Measurements from ENCODE around the gene GRWD1. TPM values are rescaled to one million over a fixed set of nuclear protein-coding genes. Genes with fewer than 3 reads are reported as not detected.
A peak's percentile ranks its signal among the peaks of the same experiment; 100 is the strongest.

Gene GRWD1
- total RNA-seq, 4 donors from 2014 or later: 9.4 to 49.7 (median 13.6) TPM

DNA sequence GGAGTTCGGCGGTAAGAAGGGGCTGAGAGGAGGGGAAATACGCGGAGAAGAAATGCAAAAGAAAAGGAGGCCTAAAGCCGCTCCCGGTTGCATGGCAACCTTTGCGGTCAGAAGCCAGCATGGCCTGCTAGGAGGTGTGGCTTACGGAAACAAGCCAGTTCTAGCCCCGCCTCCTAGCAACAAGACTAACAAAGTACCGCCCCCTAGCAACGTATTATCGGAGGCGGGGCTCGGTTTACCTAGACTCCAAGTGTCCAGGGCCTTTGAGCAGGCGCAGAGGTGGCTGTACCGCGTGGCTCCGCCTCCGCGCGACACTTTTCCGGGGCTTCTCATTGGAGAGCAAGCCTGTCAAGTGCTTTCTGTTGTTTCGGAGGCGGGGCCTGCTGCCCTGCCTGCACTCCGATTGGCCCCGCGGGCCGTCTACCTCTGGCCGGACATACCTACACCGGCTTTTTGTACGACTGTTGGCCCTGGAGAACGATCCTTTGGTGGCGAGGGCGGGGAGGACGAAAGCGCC is 23.0 kb downstream of the GRWD1 start:
- H3K4me1 ChIP-seq: peaks cover 9 to 19% (median 14%) of the 10 kb centered on the region in 4 donors
- DNase-seq: peak; percentile 100
- in situ Hi-C loops (cut with MboI; ENCODE audit: low pct_ligation_motif_present in 1 of 4, low pct_unique_long_range_greater_than_20kb in 1 of 4, low sequenced_read_pairs in 3 of 4) (no loop called here), intact Hi-C loops (cut with DNase I; ENCODE audit: low total_unique reads) (no loop called here)
- TF ChIP-seq POLR2A (IDR thresholded peaks at IDR 0.05): no peak
- no peak for TF ChIP-seq POLR2AphosphoS5 (IDR thresholded peaks at IDR 0.05)
- no peak for TF ChIP-seq EP300 (IDR thresholded peaks at IDR 0.05; ENCODE audit: low read depth)
- H3K4me3 ChIP-seq: peak overlapping the region; percentile 74 to 100 (median 95)
- H3K27ac ChIP-seq: peak overlapping the region; percentile 96 to 100 (median 98)
- peaks cover 0 to 35% (median 16%) of the 10 kb centered on the region in 4 donors for H3K36me3 ChIP-seq
- no peaks in the 10 kb centered on the region for H3K9me3 ChIP-seq
- no peaks in the 10 kb centered on the region for H3K27me3 ChIP-seq
- WGBS, 2 donors (ENCODE audit: low coverage in 1 of 2): 0 to 3% methylated on average over 11 to 36 of the region's 36 CpGs

DNA sequence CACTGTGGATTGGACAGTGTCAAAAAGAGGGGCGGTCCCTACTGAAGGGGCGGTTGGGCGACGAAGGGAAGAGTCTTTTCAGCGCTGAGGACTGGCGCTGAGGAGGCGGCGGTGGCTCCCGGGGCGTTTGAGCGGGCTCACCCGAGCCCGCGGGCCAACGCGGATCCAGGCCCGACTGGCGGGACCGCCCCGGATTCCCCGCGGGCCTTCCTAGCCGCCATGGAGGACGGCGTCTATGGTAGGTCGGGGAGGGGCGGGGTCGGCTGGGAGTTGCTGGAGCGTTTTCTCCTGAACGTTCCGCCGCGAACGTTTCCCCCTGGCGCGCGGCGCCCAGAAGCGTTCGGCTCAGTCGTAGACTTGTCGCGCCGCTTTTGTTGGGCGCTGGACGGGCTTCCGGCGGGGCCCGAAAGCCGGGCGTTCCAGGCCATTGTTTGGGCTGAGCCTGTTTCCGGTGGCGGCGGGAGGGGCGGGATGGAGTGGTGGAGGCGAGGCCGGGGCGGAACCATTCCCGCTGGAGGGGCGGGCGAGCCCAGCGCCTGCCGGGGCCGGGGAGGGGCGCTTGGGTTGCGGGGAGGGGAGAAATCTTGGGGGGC is 23.6 kb downstream of the GRWD1 start, which contains the start of gene CYTH2:
Gene CYTH2 (plus strand): TSS at position 81 of the 593 bp plus-strand sequence. CDS start 139 bp downstream, at position 220.
- Histone ChIP-seq H3K36me3 (peaks cover 0 to 40% (median 19%) of the 10 kb centered on the region in 4 donors), H3K4me3 (peak within 1 kb of the TSS; percentile 74 to 100 (median 95)), H3K9me3 (no peaks in the 10 kb centered on the region), H3K4me1 (peaks cover 9 to 19% (median 14%) of the 10 kb centered on the region in 4 donors), H3K27me3 (no peaks in the 10 kb centered on the region), H3K27ac (peak within 1 kb of the TSS; percentile 96 to 100 (median 98))
- intact Hi-C loops (cut with DNase I; ENCODE audit: low total_unique reads) (no loop called here), in situ Hi-C loops (cut with MboI; ENCODE audit: low pct_ligation_motif_present in 1 of 4, low pct_unique_long_range_greater_than_20kb in 1 of 4, low sequenced_read_pairs in 3 of 4) (no loop called here)
- DNase-seq: peak; percentile 89
- peak; percentile 86 to 96 (median 95) for TF ChIP-seq POLR2AphosphoS5 (IDR thresholded peaks at IDR 0.05)
- TF ChIP-seq POLR2A (IDR thresholded peaks at IDR 0.05): peak; percentile 98
- TF ChIP-seq EP300 (IDR thresholded peaks at IDR 0.05; ENCODE audit: low read depth): no peak
- 1% methylated on average over 25 of the region's 66 CpGs; no CpG with 5 or more reads in 1 of the 2 donors for WGBS, 2 donors (ENCODE audit: low coverage in 1 of 2)

DNA sequence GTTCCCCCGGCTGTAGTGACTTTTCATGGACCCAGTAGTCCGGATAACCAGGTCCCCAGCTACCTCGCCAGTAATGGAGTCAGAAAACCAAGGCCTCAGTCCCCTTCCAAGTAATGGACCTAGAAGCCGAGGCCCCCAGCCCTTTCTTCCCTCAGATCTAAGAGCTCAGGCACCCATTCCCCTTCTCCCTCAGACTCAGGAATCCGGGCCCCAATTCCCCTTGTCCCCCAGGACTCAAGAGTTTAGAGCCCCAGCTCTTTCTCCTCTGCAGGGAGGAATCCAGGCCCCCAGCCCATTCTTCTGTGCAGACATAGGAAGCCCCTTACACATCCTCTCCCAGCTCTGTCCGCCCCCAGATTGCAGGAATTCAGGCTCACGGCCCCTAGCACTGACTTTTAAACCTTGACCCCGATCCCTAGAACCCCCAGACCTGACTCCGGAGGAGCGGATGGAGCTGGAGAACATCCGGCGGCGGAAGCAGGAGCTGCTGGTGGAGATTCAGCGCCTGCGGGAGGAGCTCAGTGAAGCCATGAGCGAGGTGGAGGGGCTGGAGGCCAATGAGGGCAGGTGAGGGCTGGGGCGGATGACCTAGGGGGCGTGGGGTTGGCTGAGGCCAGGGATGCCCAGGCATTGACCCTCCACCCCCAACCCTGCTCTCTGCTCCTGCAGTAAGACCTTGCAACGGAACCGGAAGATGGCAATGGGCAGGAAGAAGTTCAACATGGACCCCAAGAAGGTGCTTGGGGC is 24.3 kb downstream of the GRWD1 start:
- in situ Hi-C loops (cut with MboI; ENCODE audit: low pct_ligation_motif_present in 1 of 4, low pct_unique_long_range_greater_than_20kb in 1 of 4, low sequenced_read_pairs in 3 of 4): no loop called here
- Histone ChIP-seq H3K9me3 (no peaks in the 10 kb centered on the region), H3K4me1 (peaks cover 9 to 19% (median 14%) of the 10 kb centered on the region in 4 donors), H3K36me3 (peaks cover 0 to 46% (median 22%) of the 10 kb centered on the region in 4 donors), H3K27ac (peak overlapping the region; percentile 96 to 100 (median 98)), H3K4me3 (peak overlapping the region; percentile 74 to 100 (median 95)), H3K27me3 (no peaks in the 10 kb centered on the region)
- DNase-seq: no peak
- TF ChIP-seq EP300 (IDR thresholded peaks at IDR 0.05; ENCODE audit: low read depth): no peak
- TF ChIP-seq POLR2AphosphoS5 (IDR thresholded peaks at IDR 0.05): no peak
- TF ChIP-seq, protein P1, sequence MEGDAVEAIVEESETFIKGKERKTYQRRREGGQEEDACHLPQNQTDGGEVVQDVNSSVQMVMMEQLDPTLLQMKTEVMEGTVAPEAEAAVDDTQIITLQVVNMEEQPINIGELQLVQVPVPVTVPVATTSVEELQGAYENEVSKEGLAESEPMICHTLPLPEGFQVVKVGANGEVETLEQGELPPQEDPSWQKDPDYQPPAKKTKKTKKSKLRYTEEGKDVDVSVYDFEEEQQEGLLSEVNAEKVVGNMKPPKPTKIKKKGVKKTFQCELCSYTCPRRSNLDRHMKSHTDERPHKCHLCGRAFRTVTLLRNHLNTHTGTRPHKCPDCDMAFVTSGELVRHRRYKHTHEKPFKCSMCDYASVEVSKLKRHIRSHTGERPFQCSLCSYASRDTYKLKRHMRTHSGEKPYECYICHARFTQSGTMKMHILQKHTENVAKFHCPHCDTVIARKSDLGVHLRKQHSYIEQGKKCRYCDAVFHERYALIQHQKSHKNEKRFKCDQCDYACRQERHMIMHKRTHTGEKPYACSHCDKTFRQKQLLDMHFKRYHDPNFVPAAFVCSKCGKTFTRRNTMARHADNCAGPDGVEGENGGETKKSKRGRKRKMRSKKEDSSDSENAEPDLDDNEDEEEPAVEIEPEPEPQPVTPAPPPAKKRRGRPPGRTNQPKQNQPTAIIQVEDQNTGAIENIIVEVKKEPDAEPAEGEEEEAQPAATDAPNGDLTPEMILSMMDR (IDR thresholded peaks at IDR 0.05): no peak
- no peak for TF ChIP-seq POLR2A (IDR thresholded peaks at IDR 0.05)
- WGBS, 2 donors (ENCODE audit: low coverage in 1 of 2): 56% methylated on average over 20 of the region's 20 CpGs; no CpG with 5 or more reads in 1 of the 2 donors
- intact Hi-C loops (cut with DNase I; ENCODE audit: low total_unique reads): no loop called here

DNA sequence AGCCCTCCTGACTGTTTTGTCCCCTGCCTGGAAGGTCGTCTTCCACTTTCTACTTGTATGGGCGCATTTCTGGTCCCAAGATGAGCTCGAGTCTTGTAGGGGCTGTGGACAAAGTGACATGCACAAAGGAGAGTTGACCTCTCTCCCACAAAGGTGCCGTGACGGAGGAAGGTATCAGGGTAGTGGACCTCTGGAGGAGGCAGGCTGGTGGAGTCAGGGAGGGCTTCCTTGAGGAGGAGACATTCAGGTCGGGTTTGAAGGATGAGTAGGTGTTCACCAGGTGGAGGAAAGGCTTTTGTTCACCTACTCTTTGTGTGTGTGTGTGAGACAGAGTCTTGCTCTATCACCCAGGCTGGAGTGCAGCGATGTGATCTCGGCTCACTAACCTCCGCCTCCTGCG is 25.1 kb downstream of the GRWD1 start:
- in situ Hi-C loops (cut with MboI; ENCODE audit: low pct_ligation_motif_present in 1 of 4, low pct_unique_long_range_greater_than_20kb in 1 of 4, low sequenced_read_pairs in 3 of 4) (no loop called here), intact Hi-C loops (cut with DNase I; ENCODE audit: low total_unique reads) (no loop called here)
- Histone ChIP-seq H3K9me3 (no peaks in the 10 kb centered on the region), H3K36me3 (peaks cover 0 to 53% (median 26%) of the 10 kb centered on the region in 4 donors), H3K27me3 (no peaks in the 10 kb centered on the region), H3K27ac (no peak overlapping the region), H3K4me3 (no peak overlapping the region), H3K4me1 (peaks cover 9 to 19% (median 14%) of the 10 kb centered on the region in 4 donors)
- TF ChIP-seq, protein P1 (IDR thresholded peaks at IDR 0.05): no peak
- no peak for TF ChIP-seq POLR2AphosphoS5 (IDR thresholded peaks at IDR 0.05)
- no peak for TF ChIP-seq EP300 (IDR thresholded peaks at IDR 0.05; ENCODE audit: low read depth)
- no peak for DNase-seq
- 87 to 100% methylated on average over 2 to 10 of the region's 10 CpGs for WGBS, 2 donors (ENCODE audit: low coverage in 1 of 2)

DNA sequence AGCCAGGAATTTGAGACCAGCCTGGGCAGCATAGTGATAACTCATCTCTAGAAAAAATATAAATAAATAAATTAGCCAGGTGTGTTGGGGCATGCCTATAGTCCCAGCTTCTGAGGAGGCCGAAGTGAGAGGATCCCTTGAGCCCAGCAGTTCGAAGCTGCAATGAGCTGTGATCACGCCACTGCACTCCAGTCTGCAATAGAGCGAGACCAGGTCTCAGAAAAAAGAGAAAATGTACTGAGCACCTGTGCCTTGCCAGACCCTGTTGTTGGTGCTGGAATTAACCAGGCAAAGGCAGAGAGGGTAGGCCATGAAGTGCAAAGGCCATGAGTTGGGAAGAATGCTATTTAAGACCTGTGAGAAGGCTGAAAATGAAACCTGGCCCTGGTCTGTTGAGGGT is 26.1 kb downstream of the GRWD1 start:
- WGBS, 2 donors (ENCODE audit: low coverage in 1 of 2): 96 to 97% methylated on average over 4 of the region's 4 CpGs
- Histone ChIP-seq H3K4me3 (no peak overlapping the region), H3K27me3 (no peaks in the 10 kb centered on the region), H3K36me3 (peaks cover 0 to 62% (median 28%) of the 10 kb centered on the region in 4 donors), H3K27ac (no peak overlapping the region), H3K4me1 (peaks cover 9 to 19% (median 14%) of the 10 kb centered on the region in 4 donors), H3K9me3 (no peaks in the 10 kb centered on the region)
- DNase-seq: no peak
- intact Hi-C loops (cut with DNase I; ENCODE audit: low total_unique reads) (no loop called here), in situ Hi-C loops (cut with MboI; ENCODE audit: low pct_ligation_motif_present in 1 of 4, low pct_unique_long_range_greater_than_20kb in 1 of 4, low sequenced_read_pairs in 3 of 4) (no loop called here)
- TF ChIP-seq, protein P1 (IDR thresholded peaks at IDR 0.05): no peak
- TF ChIP-seq POLR2AphosphoS5 (IDR thresholded peaks at IDR 0.05) (no peak), POLR2A (IDR thresholded peaks at IDR 0.05) (no peak), EP300 (IDR thresholded peaks at IDR 0.05; ENCODE audit: low read depth) (no peak)
